Stomach (tissue), 4 donors: ENCODE measurements around the gene NECTIN4.

Experiments
- EP300 ChIP-seq: sonication (generic); formaldehyde crosslinking; IDR thresholded peaks from one replicate; pipeline ENCODE4 v1.6.1; 2017; ENCODE audit warnings: antibody characterized with exemption
- POLR2AphosphoS5 ChIP-seq, 3 donors: sonication (generic); formaldehyde crosslinking; IDR thresholded peaks; one replicate each; pipeline ENCODE4 v1.6.1; 2016; ENCODE audit warnings: antibody characterized with exemption in 3 of 3
- TF ChIP-seq, protein P1 (sequence below), 7 experiments: fragments of 450-650 bp in 4 of 7; fragments of 200-600 bp in 3 of 7; sonication (generic) in 3 of 7; IDR thresholded peaks; one replicate each; pipeline ENCODE4 v1.5.1; 2016 to 2019; ENCODE audit warnings: antibody characterized with exemption in 7 of 7, control low read depth in 2 of 7, mild to moderate bottlenecking in 1 of 7

GRCh38 chr1:161088587-161089110 lies 709 bp downstream of the NECTIN4 start:
- no peak for TF ChIP-seq EP300
- TF ChIP-seq, protein P1, sequence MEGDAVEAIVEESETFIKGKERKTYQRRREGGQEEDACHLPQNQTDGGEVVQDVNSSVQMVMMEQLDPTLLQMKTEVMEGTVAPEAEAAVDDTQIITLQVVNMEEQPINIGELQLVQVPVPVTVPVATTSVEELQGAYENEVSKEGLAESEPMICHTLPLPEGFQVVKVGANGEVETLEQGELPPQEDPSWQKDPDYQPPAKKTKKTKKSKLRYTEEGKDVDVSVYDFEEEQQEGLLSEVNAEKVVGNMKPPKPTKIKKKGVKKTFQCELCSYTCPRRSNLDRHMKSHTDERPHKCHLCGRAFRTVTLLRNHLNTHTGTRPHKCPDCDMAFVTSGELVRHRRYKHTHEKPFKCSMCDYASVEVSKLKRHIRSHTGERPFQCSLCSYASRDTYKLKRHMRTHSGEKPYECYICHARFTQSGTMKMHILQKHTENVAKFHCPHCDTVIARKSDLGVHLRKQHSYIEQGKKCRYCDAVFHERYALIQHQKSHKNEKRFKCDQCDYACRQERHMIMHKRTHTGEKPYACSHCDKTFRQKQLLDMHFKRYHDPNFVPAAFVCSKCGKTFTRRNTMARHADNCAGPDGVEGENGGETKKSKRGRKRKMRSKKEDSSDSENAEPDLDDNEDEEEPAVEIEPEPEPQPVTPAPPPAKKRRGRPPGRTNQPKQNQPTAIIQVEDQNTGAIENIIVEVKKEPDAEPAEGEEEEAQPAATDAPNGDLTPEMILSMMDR (IDR thresholded peaks at IDR 0.05): no peak
- TF ChIP-seq POLR2AphosphoS5 (IDR thresholded peaks at IDR 0.05): peak in 1 of 3 donors; percentile 42
